HG03175 (cell line): ENCODE data around the gene ABHD6.
"Not testable (repeated sequence)": the region's sequence is repeated elsewhere in the genome, so short reads cannot be mapped to it uniquely, and the experiment has no call there.

Source experiments
- ATAC-seq: cut with Tn5 transposase; IDR thresholded peaks from one replicate; pipeline ENCODE4 v1.9.1; 2021; ENCODE audit warnings: mild to moderate bottlenecking, moderate library complexity; ENCODE audit not compliant: unreplicated experiment

The ABHD6 gene

GRCh38 chr3:58237238-58237940 is at the start of gene ABHD6:
Gene ABHD6, plus strand, starts transcription at chr3:58237792. Its CDS starts 18,795 bp downstream, at chr3:58256587.
- ATAC-seq = peak; percentile 69

DNA sequence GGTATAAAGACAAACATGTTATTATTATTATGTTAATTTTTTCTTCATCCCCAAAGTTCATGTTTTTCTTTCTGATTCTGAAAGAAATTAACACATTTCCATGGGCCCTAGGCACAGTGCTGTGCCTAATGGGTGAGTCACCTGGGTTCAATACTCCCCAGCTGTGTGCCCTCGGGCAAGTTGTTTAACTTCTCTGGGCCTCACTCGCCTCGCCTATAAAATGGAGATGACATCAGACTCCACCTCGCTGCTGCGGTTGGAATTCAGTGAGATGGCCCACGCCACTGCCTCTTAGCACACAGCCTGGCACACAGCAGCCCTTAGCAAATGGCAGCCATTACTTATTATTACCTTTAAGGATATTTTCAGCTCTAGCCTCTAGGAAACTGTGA is 49.4 kb upstream of the ABHD6 start:
- no peak for ATAC-seq

DNA sequence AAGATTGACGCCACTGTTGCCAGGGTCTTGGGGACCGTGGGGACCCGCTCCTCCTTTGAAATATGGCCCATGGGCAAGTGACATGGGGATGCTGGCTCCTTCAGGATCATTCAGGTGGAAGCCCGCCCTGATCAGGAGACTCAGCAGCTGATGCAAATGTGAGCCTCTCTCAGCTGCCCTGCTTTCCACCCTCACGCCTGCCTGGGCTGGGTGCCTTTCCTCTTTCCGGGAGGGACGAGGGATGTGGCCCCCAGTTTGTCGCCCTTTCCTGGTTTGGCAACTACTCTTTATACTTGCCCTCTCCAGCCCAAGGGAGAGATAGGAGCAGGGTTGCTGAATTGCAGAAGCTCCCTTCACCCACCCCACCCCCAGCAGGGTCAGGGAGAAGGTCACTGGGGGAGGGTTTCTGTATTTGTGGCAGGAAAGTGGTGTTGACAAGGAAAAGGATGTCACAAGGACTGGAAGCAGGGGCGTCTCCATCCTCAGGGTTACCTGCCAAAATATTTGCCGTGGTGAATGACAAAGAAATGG is 48.6 kb upstream of the ABHD6 start:
- no peak for ATAC-seq

DNA sequence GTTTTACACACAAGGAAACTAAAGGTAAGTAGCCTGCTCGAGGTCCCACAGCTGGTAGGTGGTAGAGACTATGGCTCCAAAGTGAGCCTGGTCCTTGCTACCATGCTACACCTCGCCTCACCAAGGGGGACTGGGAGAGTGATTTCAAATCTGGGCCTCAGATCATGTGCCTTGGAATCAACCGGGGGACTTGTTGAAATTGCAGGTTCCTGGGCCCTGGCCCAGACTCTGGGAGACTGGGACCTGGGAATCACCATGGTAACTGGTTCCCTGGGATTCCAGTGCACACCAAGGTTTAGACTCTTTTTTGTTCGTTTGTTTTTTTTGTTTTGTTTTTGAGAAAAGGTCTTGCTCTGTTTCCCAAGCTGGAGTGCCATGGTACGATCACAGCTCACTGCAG is 47.9 kb upstream of the ABHD6 start:
- no peak for ATAC-seq

DNA sequence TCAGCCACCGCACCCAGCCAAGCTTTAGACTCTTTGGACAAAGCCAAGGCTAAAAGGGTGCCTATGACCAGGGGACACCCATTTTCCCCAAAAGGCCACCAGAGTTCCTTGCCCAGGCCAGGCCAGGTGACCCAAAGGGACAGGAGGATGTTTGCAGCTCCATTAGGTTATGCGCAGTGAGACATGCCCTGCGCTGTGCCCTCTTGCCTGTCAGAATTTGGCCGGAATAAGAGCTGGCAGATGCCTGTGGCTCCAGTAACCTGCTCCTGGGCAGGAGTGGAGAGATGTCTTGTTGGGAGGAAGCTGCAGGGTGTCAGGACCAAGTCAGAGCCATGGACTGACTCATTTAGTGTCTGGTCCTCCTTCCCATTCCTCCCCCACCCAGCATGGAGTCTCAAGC is 47.3 kb upstream of the ABHD6 start:
- no peak for ATAC-seq

DNA sequence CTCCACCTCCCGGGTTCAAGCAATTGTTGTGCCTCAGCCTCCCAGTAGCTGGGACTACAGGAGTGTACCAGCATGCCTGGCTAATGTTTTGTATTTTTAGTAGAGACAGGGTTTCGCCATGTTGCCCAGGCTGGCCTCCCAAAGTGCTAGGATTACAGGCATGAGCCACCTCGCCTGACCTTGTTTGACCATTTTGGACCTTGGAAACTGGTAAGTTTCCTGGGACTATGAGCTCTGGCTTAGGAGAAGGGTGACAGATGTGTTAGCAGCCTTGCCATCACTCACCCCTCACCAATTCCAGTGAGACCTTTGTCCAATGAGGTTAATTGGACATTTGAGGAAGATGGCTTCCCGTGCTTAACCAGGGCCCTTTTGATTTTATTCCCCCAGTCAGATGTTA is 46.7 kb upstream of the ABHD6 start:
- ATAC-seq = no peak

DNA sequence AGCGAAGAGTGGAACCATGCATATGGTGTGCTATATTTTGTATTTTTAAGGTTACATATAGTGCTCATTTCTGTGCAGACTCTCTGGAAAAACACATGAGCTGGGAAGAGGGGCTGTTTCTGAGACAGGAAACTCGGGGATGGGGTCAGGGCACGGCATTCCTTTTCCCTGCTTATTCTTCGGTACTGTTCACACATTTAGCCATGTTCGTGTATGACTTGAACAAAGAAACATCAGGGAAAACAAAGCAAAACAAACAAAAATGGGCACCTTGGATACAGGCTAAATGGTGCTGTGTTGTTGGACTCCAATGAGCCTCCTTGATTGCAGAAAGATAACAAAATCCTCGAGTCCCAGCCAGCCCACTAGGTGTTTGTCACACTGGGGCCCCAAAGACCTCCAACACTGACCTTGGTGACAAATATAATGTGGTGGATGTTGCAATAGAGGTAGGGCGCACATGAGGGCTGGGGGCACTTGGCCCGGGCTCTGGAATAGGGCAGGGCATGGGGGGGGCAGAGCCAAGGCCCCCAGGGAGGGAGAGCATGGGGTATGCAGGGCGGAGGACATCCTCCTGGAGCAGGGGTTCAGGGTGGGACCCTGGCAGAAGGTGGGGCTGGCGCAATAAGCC is 46.1 kb upstream of the ABHD6 start:
- no peak for ATAC-seq

DNA sequence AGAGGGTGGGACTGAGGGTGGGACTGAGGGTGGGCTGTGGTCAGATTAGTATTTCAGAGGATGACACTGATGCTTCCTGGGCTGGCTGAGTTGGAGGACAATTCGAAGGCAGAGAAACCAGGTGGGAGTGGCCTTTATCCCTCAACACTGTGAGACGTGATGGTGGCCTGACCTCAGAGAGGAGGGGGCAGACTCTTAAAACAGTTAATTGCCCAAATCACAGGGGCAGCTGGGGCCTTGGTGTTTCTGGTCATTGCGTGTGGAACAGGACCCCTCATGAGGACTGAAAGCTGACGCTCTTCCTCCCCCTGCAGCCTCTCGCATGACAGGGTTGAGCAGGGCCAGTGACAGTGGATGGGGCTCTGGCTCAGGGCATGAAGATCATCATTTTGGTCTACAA is 45.5 kb upstream of the ABHD6 start:
- ATAC-seq = no peak

- ATAC-seq = no peak
Observed at GRCh38 chr3:58193682-58194407, 43.7 kb upstream of the ABHD6 start.

DNA sequence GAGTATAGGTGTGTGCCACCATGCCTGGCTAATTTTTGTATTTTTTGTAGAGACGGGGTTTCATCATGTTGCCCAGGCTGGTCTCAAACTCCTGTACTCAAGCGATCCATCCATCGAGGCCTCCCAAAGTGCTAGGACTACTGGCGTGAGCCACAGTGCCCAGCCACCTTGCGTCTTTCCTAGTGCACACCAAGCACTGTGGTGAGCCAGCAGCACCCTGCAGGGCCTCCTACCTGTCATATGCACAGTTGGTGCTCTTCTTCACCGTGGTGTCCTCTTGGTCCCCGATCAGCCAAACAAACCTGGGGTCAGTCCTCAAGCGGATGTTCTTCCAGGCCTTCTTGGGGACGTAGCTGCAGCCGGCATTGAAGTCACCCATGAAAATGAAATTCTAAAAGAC is 40.0 kb upstream of the ABHD6 start:
- no peak for ATAC-seq

DNA sequence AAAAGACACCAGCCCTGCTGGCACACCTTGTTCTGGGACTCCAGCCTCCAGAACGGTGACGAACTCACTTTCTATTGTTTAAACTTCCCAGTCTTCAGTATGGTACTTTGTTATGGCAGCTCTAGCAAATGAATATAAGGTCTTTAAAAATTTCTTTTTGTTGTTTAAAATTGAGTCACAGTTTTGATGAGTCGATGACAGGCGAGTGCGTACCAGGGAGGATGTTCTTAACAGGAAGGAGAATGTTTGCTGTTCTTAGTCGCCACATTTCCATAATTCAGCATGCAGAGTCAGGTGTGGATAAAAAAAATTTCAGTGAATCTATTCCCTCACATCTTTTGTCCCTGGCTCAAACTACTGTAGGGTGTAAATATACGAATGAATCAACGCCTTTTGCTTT is 39.2 kb upstream of the ABHD6 start:
- ATAC-seq = no peak

DNA sequence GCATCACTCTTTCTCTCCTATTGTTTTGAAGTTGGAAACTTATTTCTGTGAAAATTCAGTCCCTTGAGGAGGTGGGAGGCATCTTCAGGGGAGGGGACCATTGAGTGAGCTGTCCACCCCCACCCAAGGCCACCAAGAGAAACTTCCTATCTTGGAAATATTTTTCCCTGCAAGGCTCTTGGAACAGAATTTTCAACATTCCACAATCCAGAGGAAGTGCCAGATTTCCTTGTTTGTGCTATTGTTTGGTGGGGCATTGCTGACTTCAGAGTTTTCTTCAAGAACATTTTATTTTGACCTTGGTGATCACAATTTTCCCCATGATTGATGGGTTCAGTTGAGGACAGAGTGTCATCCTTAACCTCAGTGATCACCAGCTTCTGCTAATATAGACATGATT is 38.8 kb upstream of the ABHD6 start:
- ATAC-seq = no peak

GRCh38 chr3:58200121-58200709 is 37.4 kb upstream of the ABHD6 start:
- no peak for ATAC-seq

GRCh38 chr3:58200846-58201355 is 36.7 kb upstream of the ABHD6 start:
- ATAC-seq = no peak

- ATAC-seq = not testable (repeated sequence)
Observed at GRCh38 chr3:58201451-58201850, 36.1 kb upstream of the ABHD6 start.

DNA sequence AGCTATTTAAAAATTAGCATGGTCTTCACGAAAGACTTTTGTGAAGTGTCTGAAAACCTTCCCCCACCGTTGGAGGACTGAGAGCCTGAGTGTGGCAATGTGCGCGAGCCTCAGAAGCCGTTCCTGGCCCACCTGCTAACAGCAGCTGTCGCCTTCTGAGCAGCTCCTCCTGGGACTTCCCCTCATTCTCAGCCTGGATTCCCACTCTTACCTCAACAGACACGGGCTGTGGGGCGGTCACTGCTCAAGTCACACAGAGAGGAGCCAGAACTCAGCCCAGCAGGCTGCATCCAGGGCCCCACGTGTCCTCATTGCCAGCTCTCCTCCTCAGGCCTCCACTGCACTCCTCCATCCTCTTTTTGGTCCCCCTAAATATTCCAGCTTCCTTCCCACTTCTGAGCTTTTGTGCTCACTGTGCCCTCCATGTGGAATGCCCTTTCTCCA is 34.7 kb upstream of the ABHD6 start:
- ATAC-seq = peak; percentile 45

DNA sequence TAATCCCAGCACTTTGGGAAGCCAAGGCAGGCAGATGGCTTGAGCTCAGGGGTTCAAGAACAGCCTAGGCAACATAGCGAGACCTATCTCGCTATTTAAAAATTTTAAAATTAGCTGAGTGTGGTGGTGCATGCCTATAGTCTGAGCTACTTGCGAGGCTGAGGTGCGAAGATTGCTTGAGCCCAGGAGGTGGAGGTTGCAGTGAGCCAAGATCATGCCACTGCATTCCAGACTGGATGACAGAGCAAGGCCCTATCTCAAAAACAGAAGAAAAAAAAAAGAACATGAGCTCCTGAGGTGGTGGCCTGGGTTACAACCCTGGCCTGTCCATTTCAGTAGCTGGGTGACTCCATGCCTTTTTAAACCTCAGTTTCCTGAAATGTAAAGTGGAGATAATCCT is 34.1 kb upstream of the ABHD6 start:
- no peak for ATAC-seq

GRCh38 chr3:58204720-58205119 is 32.9 kb upstream of the ABHD6 start:
- ATAC-seq = no peak

DNA sequence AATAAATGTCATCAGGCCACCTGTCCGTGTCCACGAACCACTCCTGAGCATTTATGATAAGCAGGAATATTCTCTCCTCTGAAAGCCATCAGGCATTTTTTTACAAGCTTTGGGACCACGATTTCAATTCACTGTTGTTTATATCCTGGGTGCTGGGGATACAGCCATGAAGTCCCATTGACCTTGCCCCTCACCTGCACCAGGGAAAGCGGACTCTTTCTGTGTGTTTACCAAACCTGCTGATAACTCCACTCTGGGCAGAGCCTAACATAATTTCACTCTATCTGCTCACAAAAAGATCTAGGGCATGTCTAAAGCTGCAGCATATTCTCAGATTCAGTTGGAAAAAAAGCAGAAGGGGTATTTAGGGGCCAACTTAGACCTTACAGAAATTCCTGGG is 31.6 kb upstream of the ABHD6 start:
- no peak for ATAC-seq

DNA sequence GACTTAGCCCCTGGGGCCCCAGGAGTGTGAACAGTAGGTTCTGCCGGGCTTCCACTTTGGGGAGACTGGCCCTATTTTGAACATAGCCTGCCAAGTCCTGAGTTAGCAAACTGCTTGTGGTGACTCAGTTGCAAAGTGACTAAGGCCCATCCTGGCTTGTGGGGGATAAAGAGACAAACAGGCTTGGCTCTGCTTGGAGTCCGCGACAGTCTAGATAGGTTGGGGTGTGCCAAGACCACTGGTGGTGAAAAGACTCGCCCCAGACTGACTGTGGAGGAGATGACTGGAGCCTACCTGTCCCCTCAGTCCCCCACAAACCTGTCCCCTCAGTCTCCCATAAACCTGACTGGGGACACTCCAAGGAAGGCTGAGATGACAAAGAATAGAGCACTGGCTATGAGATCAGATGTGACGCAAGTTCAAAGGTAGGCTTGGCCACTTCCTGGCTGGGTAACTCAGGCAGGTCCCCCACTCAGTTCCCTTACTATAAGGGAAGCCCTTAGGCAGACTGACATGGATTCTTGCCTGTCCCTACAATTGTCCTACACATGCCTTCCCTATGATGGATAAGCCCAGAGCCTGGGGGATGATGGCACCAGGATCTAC is 31.1 kb upstream of the ABHD6 start:
- no peak for ATAC-seq

DNA sequence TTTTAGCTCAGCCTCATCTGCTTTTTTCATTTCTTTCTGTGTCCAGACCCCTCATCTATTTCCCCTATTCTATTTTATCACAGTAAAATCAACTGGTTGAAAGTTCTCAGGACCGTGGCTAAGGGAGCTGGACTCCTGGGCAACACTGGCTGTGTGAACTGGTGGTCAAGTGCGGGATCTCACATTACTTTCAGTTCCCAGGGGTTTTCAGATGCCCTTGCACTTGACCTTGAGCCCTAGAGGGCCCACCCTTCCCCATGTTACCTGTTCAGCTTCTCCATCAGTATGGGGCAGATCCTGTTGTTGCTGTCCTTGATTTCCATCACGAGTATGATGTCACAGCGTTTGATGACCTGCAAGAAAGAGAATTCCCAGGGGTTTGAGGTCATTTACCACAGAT is 29.6 kb upstream of the ABHD6 start:
- ATAC-seq = no peak
